SK-N-MC (cell line): ENCODE measurements around the gene ARHGAP23.

Experiments used
- EZH2 ChIP-seq: fragments of 200-600 bp; sonication (generic); IDR thresholded peaks from one replicate; pipeline ENCODE4 v1.6.1; 2017; ENCODE audit warnings: antibody characterized with exemption
- POLR2AphosphoS5 ChIP-seq: IDR thresholded peaks from 2 replicates; pipeline ENCODE4 v1.6.1; 2012; ENCODE audit warnings: mild to moderate bottlenecking, low read depth, low read length, borderline replicate concordance

GRCh38 chr17:38535886-38536285 is 107.6 kb downstream of the ARHGAP23 start:
- TF ChIP-seq POLR2AphosphoS5 (no peak), EZH2 (no peak)
